NCI-H526 (cell line): ENCODE measurements around the gene AQP11.
A peak's percentile ranks its signal among the peaks of the same experiment; 100 is the strongest.
"Not testable (repeated sequence)": the region's sequence is repeated elsewhere in the genome, so short reads cannot be mapped to it uniquely, and the experiment has no call there.

ENCODE experiments used
- DNase-seq, 2 experiments: peaks; one replicate each; lab custom pipeline; 2025; lab: John Stamatoyannopoulos, UW

AQP11 gene

GRCh38 chr11:77589521-77590193 is at the start of gene AQP11:
Gene AQP11 (plus strand): TSS chr11:77589953. CDS start chr11:77589993, 40 bp downstream.
- peak; percentile 83 to 95 for DNase-seq

- DNase-seq = no peak
These were observed 47.5 kb upstream of the AQP11 start for GRCh38 chr11:77542296-77542695.

GRCh38 chr11:77547047-77547836 is 42.5 kb upstream of the AQP11 start:
- DNase-seq = no peak

GRCh38 chr11:77547863-77548551 is 41.7 kb upstream of the AQP11 start:
- peak; percentile 71 to 84 for DNase-seq

GRCh38 chr11:77548552-77549445 is 41.0 kb upstream of the AQP11 start:
- no peak for DNase-seq

GRCh38 chr11:77551426-77551825 is 38.3 kb upstream of the AQP11 start:
- not testable (repeated sequence) for DNase-seq

- peak in 1 of 2 experiments; percentile 62 for DNase-seq
These were observed 32.2 kb upstream of the AQP11 start for GRCh38 chr11:77557553-77557952.

GRCh38 chr11:77558380-77558779 is 31.4 kb upstream of the AQP11 start:
- no peak for DNase-seq

- DNase-seq = no peak
These were observed 29.9 kb upstream of the AQP11 start for GRCh38 chr11:77559686-77560401.

GRCh38 chr11:77560605-77561004 is 29.1 kb upstream of the AQP11 start:
- DNase-seq = no peak

GRCh38 chr11:77561257-77561656 is 28.5 kb upstream of the AQP11 start:
- no peak for DNase-seq

- DNase-seq = no peak
These were observed 21.4 kb upstream of the AQP11 start for GRCh38 chr11:77568306-77568705.

GRCh38 chr11:77568916-77569675 is 20.7 kb upstream of the AQP11 start:
- DNase-seq = no peak

GRCh38 chr11:77569676-77570070 is 20.1 kb upstream of the AQP11 start:
- DNase-seq = no peak

GRCh38 chr11:77570896-77571295 is 18.9 kb upstream of the AQP11 start:
- not testable (repeated sequence) for DNase-seq

- DNase-seq = not testable (repeated sequence)
These were observed 14.3 kb upstream of the AQP11 start for GRCh38 chr11:77575428-77575827.

GRCh38 chr11:77580712-77581337 is 8.9 kb upstream of the AQP11 start:
- peak; percentile 17 to 23 for DNase-seq

GRCh38 chr11:77589181-77589520 is 602 bp upstream of the AQP11 start:
- DNase-seq = no peak

- DNase-seq = peak; percentile 80 to 83
These were observed 535 bp downstream of the AQP11 start for GRCh38 chr11:77590194-77590782.

- no peak for DNase-seq
These were observed 3.0 kb downstream of the AQP11 start for GRCh38 chr11:77592727-77593126.
